ENCODE data around the gene AKAP7. TPM values are rescaled to one million over a fixed set of nuclear protein-coding genes. Genes with fewer than 3 reads are reported as not detected.

The AKAP7 gene
- total RNA-seq, 1 donor from 2014 or later, result 15.5 TPM

DNA sequence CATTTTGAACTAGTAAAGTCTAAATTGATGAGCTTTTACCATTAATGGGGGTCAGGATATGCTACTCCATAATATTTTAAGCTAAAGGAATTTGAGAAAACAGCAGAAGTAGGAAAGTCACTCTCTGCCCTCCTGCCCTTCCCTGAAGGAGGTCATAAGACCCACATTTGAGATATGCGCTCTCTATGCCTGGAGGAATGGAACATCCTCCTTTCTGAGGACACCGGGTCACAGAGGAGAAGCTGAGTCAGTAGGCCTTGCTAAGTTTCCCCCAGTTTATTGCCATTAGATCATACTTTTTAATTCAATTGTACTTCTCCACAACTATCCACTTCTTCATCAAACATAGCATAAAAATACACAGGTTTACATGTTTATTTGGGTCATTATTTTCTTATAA lies 40.3 kb downstream of the AKAP7 start:
- no peak overlapping the region for H3K27ac ChIP-seq
- no peaks in the 10 kb centered on the region for H3K9me3 ChIP-seq (ENCODE audit: low read depth)
- H3K27ac Mint-ChIP-seq, result no peak overlapping the region
- H3K4me1 Mint-ChIP-seq, result peaks cover 3% of the 10 kb centered on the region
- no peaks in the 10 kb centered on the region for H4K20me1 ChIP-seq (ENCODE audit: low read depth)
- no peaks in the 10 kb centered on the region for H3K36me3 ChIP-seq
- H3K79me2 ChIP-seq (ENCODE audit: low read depth), result no peaks in the 10 kb centered on the region
- no peak overlapping the region for H3K4me3 Mint-ChIP-seq
- TF ChIP-seq EZH2phosphoT487 (IDR thresholded peaks at IDR 0.05), result no peak
- TF ChIP-seq, protein P1, sequence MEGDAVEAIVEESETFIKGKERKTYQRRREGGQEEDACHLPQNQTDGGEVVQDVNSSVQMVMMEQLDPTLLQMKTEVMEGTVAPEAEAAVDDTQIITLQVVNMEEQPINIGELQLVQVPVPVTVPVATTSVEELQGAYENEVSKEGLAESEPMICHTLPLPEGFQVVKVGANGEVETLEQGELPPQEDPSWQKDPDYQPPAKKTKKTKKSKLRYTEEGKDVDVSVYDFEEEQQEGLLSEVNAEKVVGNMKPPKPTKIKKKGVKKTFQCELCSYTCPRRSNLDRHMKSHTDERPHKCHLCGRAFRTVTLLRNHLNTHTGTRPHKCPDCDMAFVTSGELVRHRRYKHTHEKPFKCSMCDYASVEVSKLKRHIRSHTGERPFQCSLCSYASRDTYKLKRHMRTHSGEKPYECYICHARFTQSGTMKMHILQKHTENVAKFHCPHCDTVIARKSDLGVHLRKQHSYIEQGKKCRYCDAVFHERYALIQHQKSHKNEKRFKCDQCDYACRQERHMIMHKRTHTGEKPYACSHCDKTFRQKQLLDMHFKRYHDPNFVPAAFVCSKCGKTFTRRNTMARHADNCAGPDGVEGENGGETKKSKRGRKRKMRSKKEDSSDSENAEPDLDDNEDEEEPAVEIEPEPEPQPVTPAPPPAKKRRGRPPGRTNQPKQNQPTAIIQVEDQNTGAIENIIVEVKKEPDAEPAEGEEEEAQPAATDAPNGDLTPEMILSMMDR (IDR thresholded peaks at IDR 0.05), result no peak
- TF ChIP-seq EZH2 (IDR thresholded peaks at IDR 0.05), result no peak
- no peaks in the 10 kb centered on the region for H3K9me3 Mint-ChIP-seq
- no peak overlapping the region for H3K4me3 ChIP-seq
- peaks cover 5% of the 10 kb centered on the region for H3K27me3 Mint-ChIP-seq (ENCODE audit: insufficient read depth, low read depth)
- no peaks in the 10 kb centered on the region for H3F3A ChIP-seq (ENCODE audit: low read depth)
- no peak overlapping the region for H2AFZ ChIP-seq (replicated peaks)
- H3K36me3 Mint-ChIP-seq, result peaks cover 2% of the 10 kb centered on the region
- DNase-seq (ENCODE audit: low spot score), result no peak
- H3K4me2 ChIP-seq, result no peak overlapping the region
- H3K27me3 ChIP-seq, result no peaks in the 10 kb centered on the region
- no peaks in the 10 kb centered on the region for H3K4me1 ChIP-seq
- H3K9ac ChIP-seq, result no peak overlapping the region

DNA sequence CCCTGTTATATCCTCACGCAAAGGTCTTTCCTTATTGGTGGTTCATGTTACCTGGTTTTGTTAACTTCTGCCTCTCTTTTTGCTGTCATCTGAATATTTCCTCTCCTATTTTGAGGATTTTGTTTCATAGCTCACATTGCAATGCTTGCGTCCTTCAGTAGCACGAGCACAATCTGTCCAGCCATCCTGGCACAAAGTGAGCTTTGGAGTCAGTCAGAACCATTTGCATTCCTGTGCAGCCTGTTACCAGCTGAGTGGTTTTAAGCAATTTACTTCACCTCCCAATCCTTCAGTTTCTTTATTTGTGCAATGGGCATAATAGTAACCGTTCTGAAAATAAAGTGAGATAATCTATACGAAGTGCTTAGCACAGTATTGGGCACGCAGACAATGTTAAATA lies 42.7 kb downstream of the AKAP7 start:
- H3K36me3 Mint-ChIP-seq, result peaks cover 2% of the 10 kb centered on the region

DNA sequence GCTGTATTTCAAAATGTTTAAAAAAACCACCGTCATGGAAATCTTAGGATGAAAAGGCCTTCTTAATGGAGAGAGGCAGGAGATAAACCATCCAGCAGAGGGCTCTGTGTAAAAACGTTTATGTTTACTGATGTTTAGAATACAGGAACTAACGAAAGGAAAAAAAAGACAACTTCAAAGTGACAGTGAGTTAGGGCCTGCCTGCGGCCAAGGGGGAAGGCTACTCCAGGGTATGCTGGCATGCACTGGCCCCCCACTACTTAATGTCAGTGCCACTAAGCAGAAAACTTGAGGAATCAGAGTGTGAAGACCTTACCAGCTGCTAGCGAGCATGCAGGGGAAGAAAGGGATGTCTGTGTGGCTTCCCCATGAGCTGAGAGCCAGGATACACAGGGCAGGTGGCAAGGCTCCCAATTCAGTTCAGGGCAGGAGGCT lies 47.7 kb downstream of the AKAP7 start:
- peaks cover 7% of the 10 kb centered on the region for H3K36me3 Mint-ChIP-seq
- H3K4me3 ChIP-seq, result no peak overlapping the region
- no peak overlapping the region for H3K9ac ChIP-seq
- no peaks in the 10 kb centered on the region for H3F3A ChIP-seq (ENCODE audit: low read depth)
- H3K79me2 ChIP-seq (ENCODE audit: low read depth), result no peaks in the 10 kb centered on the region
- H3K27me3 ChIP-seq, result no peaks in the 10 kb centered on the region
- H3K4me1 Mint-ChIP-seq, result peaks cover 8% of the 10 kb centered on the region
- peak; percentile 63 for DNase-seq (ENCODE audit: low spot score)
- H3K9me3 Mint-ChIP-seq, result peaks cover 5% of the 10 kb centered on the region
- no peak for TF ChIP-seq EZH2phosphoT487 (IDR thresholded peaks at IDR 0.05)
- TF ChIP-seq, protein P1 (IDR thresholded peaks at IDR 0.05), result peak; percentile 70
- H3K4me2 ChIP-seq, result no peak overlapping the region
- no peak overlapping the region for H3K27ac ChIP-seq
- H3K9me3 ChIP-seq (ENCODE audit: low read depth), result no peaks in the 10 kb centered on the region
- H3K27ac Mint-ChIP-seq, result no peak overlapping the region
- H3K4me1 ChIP-seq, result no peaks in the 10 kb centered on the region
- no peak overlapping the region for H2AFZ ChIP-seq (replicated peaks)
- no peaks in the 10 kb centered on the region for H4K20me1 ChIP-seq (ENCODE audit: low read depth)
- H3K4me3 Mint-ChIP-seq, result no peak overlapping the region
- no peaks in the 10 kb centered on the region for H3K36me3 ChIP-seq
- peaks cover 5% of the 10 kb centered on the region for H3K27me3 Mint-ChIP-seq (ENCODE audit: insufficient read depth, low read depth)

More for the DNA sequence above, 42.7 kb downstream of the AKAP7 start:
- Histone ChIP-seq H3K79me2 (ENCODE audit: low read depth) (no peaks in the 10 kb centered on the region), H3K36me3 (no peaks in the 10 kb centered on the region), H2AFZ (replicated peaks) (no peak overlapping the region), H3K27ac (no peak overlapping the region), H3K9ac (no peak overlapping the region), H3K27me3 (no peaks in the 10 kb centered on the region), H3K4me2 (no peak overlapping the region), H3K9me3 (ENCODE audit: low read depth) (no peaks in the 10 kb centered on the region), H3K4me3 (no peak overlapping the region), H3F3A (ENCODE audit: low read depth) (no peaks in the 10 kb centered on the region), H3K4me1 (no peaks in the 10 kb centered on the region), H4K20me1 (ENCODE audit: low read depth) (no peaks in the 10 kb centered on the region)
- Mint-ChIP-seq H3K27me3 (ENCODE audit: insufficient read depth, low read depth) (peaks cover 5% of the 10 kb centered on the region), H3K4me3 (no peak overlapping the region), H3K4me1 (peaks cover 5% of the 10 kb centered on the region), H3K27ac (no peak overlapping the region), H3K9me3 (no peaks in the 10 kb centered on the region)
- TF ChIP-seq EZH2phosphoT487 (IDR thresholded peaks at IDR 0.05), result no peak
- TF ChIP-seq, protein P1 (IDR thresholded peaks at IDR 0.05), result no peak
- TF ChIP-seq EZH2 (IDR thresholded peaks at IDR 0.05), result no peak
- no peak for DNase-seq (ENCODE audit: low spot score)
